PC-9 (cell line): ENCODE results near the gene NDUFA7.

Experiments used
- EZH2 ChIP-seq: fragments of 200-600 bp; sonication (generic); IDR thresholded peaks from 2 replicates; pipeline ENCODE4 v1.8.0; 2017; ENCODE audit warnings: antibody characterized with exemption, low read depth
- TF ChIP-seq, protein P1 (sequence below): fragments of 200-600 bp; sonication (generic); conservative IDR thresholded peaks from 2 replicates; pipeline ENCODE4 v1.6.1; 2017; ENCODE audit warnings: mixed run types, antibody characterized with exemption, mild to moderate bottlenecking, moderate library complexity

DNA sequence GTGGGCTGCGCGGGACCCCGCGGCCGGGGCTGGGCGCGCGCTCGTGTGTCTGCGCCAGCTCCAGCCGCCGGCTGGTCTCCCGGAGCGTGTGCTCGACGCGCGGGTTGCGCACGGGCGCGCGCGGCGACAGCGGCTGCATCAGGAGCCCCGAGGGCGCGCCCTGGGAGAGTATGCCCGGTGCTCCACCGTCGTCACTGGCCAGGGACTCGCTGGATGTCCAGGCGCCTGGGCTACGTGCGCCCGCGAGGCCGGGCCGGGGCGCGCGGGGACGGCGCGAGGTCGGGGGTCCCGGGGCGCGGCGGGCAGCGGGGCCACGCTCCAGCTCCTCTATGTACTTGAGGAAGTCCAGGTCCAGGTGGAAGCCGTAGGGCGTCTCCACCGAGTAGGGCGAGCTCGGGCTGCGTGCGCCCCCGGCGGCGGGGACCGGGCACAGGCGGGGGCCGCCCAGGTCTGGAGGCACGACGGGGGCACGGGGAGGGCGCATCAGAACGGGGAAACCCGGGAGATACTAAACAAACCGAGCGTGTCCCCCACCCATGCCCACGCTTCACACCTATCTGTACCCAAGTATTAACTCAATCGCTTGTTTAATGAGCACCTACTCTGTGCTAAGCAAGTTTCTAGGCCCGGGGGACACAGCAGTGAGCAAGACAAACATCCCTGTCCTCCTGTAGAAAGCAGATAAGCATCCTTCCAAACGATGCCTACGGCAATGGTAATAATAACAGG lies 14.3 kb upstream of the NDUFA7 start:
- TF ChIP-seq, protein P1, sequence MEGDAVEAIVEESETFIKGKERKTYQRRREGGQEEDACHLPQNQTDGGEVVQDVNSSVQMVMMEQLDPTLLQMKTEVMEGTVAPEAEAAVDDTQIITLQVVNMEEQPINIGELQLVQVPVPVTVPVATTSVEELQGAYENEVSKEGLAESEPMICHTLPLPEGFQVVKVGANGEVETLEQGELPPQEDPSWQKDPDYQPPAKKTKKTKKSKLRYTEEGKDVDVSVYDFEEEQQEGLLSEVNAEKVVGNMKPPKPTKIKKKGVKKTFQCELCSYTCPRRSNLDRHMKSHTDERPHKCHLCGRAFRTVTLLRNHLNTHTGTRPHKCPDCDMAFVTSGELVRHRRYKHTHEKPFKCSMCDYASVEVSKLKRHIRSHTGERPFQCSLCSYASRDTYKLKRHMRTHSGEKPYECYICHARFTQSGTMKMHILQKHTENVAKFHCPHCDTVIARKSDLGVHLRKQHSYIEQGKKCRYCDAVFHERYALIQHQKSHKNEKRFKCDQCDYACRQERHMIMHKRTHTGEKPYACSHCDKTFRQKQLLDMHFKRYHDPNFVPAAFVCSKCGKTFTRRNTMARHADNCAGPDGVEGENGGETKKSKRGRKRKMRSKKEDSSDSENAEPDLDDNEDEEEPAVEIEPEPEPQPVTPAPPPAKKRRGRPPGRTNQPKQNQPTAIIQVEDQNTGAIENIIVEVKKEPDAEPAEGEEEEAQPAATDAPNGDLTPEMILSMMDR, result peak; percentile 58; the same call in 1 of the 2 replicates
- no peak for TF ChIP-seq EZH2
